Trophoblast cell (in vitro differentiated cells and primary cell): ENCODE data around the gene NAP1L3. TPM values are rescaled to one million over a fixed set of nuclear protein-coding genes. Genes with fewer than 3 reads are reported as not detected.

Experiments used
- DNase-seq, 2 donors: peaks; one replicate each; pipeline ENCODE4 v3.0.0-alpha.2; 2016
- H2AFZ ChIP-seq: 2 replicates; pipeline ENCODE4 v1.6.1; 2013; ENCODE audit warnings: low read length, moderate library complexity, mild to moderate bottlenecking; ENCODE audit not compliant: insufficient read depth, poor library complexity
- H2AK5ac ChIP-seq: 2 replicates; pipeline ENCODE4 v1.6.1; 2013; ENCODE audit warnings: mild to moderate bottlenecking, low read length
- H2BK120ac ChIP-seq: 2 replicates; pipeline ENCODE4 v1.6.1; 2013; ENCODE audit warnings: low read length, mild to moderate bottlenecking, moderate library complexity; ENCODE audit not compliant: insufficient read depth, poor library complexity
- H2BK12ac ChIP-seq: 2 replicates; pipeline ENCODE4 v1.6.1; 2013; ENCODE audit warnings: mild to moderate bottlenecking, low read length, moderate library complexity
- H2BK5ac ChIP-seq: 2 replicates; pipeline ENCODE4 v1.6.1; 2013; ENCODE audit warnings: low read length, low read depth, moderate library complexity, mild to moderate bottlenecking; ENCODE audit not compliant: poor library complexity
- H3K14ac ChIP-seq: 2 replicates; pipeline ENCODE4 v1.6.1; 2013; ENCODE audit warnings: mild to moderate bottlenecking, low read length
- H3K18ac ChIP-seq: 2 replicates; pipeline ENCODE4 v1.6.1; 2013; ENCODE audit warnings: mild to moderate bottlenecking, low read length
- H3K23ac ChIP-seq: 2 replicates; pipeline ENCODE4 v1.6.1; 2013; ENCODE audit warnings: low read length
- H3K27ac ChIP-seq: 2 replicates; pipeline ENCODE4 v1.5.1; 2013; ENCODE audit warnings: low read depth, mild to moderate bottlenecking, inconsistent platforms, low read length, moderate library complexity
- H3K27me3 ChIP-seq: 2 replicates; pipeline ENCODE4 v1.6.1; 2013; ENCODE audit warnings: inconsistent platforms, mild to moderate bottlenecking, low read length, moderate library complexity; ENCODE audit not compliant: insufficient read depth
- H3K36me3 ChIP-seq, 2 experiments: 1 replicate in 1 of 2; 2 replicates in 1 of 2; pipeline ENCODE4 v1.6.1; 2013; ENCODE audit warnings: low read length in 2 of 2, mild to moderate bottlenecking in 2 of 2, moderate library complexity in 1 of 2; ENCODE audit not compliant: insufficient read depth in 2 of 2, control insufficient read depth in 1 of 2
- H3K4ac ChIP-seq: 2 replicates; pipeline ENCODE4 v1.6.1; 2013; ENCODE audit warnings: low read depth, mild to moderate bottlenecking, low read length, moderate library complexity
- H3K4me1 ChIP-seq, 2 experiments: 1 replicate in 1 of 2; 2 replicates in 1 of 2; pipeline ENCODE4 v1.6.1; 2013; ENCODE audit warnings: low read length in 2 of 2, mild to moderate bottlenecking in 2 of 2, moderate library complexity in 1 of 2; ENCODE audit not compliant: insufficient read depth in 2 of 2, control insufficient read depth in 1 of 2
- H3K4me2 ChIP-seq: 2 replicates; pipeline ENCODE4 v1.6.1; 2013; ENCODE audit warnings: inconsistent platforms, mild to moderate bottlenecking, low read length, moderate library complexity
- H3K4me3 ChIP-seq: 2 replicates; pipeline ENCODE4 v1.5.1; 2013; ENCODE audit warnings: mild to moderate bottlenecking, low read depth, low read length, inconsistent platforms
- H3K79me1 ChIP-seq: one replicate; pipeline ENCODE4 v1.6.1; 2013; ENCODE audit warnings: low read length
- H3K79me2 ChIP-seq: 2 replicates; pipeline ENCODE4 v1.6.1; 2013; ENCODE audit warnings: low read length, mild to moderate bottlenecking; ENCODE audit not compliant: control insufficient read depth, insufficient read depth, poor library complexity
- H3K9ac ChIP-seq: 2 replicates; pipeline ENCODE4 v1.6.1; 2013; ENCODE audit warnings: mild to moderate bottlenecking, low read length
- H3K9me3 ChIP-seq: 2 replicates; pipeline ENCODE4 v1.6.1; 2013; ENCODE audit warnings: low read depth, mild to moderate bottlenecking, control low read depth, inconsistent platforms, low read length; ENCODE audit not compliant: insufficient read depth
- H4K12ac ChIP-seq: 2 replicates; pipeline ENCODE4 v1.6.1; 2013; ENCODE audit warnings: low read depth, mild to moderate bottlenecking, low read length, moderate library complexity
- H4K8ac ChIP-seq: 2 replicates; pipeline ENCODE4 v1.6.1; 2013; ENCODE audit warnings: low read depth, mild to moderate bottlenecking, low read length, moderate library complexity
- H4K91ac ChIP-seq: one replicate; pipeline ENCODE4 v1.6.1; 2013; ENCODE audit warnings: low read depth, mild to moderate bottlenecking, low read length, moderate library complexity
- WGBS: extraction: QIAGEN DNeasy Blood & Tissue Kit; methylation state at CpG from one replicate; pipeline ENCODE4 v1.1.7; 2013; ENCODE audit warnings: missing lambda C conversion rate; ENCODE audit not compliant: insufficient read length, insufficient coverage; ENCODE audit errors: extremely low coverage; 5-methylcytosine and 5-hydroxymethylcytosine counted together
- polyA plus RNA-seq: library from polyadenylated mRNA; stranded (reverse); fragments of 200-250 nt; gene quantifications from 2 replicates; pipeline ENCODE4 v1.2.3, GENCODE V29; 2013

The NAP1L3 gene
- 3.1 and 3.3 TPM in 2 replicates for polyA plus RNA-seq

DNA sequence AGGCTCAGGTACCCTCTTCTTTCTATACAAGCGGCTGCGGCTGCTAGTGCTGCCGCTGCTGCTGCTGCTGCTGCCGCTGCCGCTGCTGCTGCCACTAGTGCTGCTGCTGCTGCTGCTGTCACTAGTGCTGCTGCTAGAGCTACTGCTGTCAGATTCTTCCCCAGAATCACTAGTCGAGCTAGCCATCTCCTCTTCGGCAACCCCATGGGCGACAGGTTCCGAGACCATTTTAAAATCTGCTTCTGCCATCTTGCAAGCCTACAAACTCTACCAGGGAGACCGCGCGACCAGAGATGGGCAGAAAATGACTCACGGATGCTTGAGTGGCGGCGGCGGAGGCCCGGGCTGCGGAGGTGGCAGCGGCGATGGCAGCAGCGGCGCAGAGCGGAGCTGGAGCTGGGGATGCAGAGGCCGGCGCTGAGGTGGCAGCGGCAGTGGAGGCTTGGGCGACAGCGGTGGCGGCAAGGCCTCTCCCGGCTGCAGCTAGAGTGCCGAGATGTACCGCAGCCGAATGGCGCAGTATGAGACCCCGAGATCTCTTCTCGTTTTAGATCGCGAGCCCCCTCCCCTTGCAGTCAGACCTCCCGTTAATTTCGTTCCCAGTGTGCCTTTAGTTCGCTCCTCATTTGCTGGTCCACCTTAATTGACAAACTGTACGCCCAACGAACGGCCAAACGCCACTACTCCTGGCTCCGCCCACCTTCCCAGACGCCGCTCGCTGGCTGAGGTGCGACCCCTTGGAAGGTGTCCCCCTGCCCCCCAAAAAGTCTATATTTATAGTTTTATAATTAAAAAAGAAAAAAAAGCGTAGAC, at the start of gene NAP1L3:
NAP1L3 (minus strand) TSS at position 523 of the 813 bp plus-strand sequence; CDS start at position 249, 274 bp downstream.
- H3K23ac ChIP-seq: no peak within 1 kb of the TSS
- no peak within 1 kb of the TSS for H2BK5ac ChIP-seq
- H3K4me2 ChIP-seq: peak within 1 kb of the TSS; percentile 74
- peaks cover 2% of the 10 kb centered on the region for H3K79me1 ChIP-seq
- peak within 1 kb of the TSS; percentile 25 for H2AFZ ChIP-seq
- H3K9ac ChIP-seq: peak within 1 kb of the TSS; percentile 64
- no peak within 1 kb of the TSS for H4K12ac ChIP-seq
- peak within 1 kb of the TSS; percentile 42 for H3K27ac ChIP-seq
- no peak within 1 kb of the TSS for H3K4ac ChIP-seq
- H2BK120ac ChIP-seq: no peak within 1 kb of the TSS
- H2AK5ac ChIP-seq: no peak within 1 kb of the TSS
- DNase-seq: peak; percentile 0 to 33
- H3K36me3 ChIP-seq: no peaks in the 10 kb centered on the region
- WGBS: no CpG with 5 or more reads among the region's 51 CpGs
- no peak within 1 kb of the TSS for H2BK12ac ChIP-seq
- H3K27me3 ChIP-seq: no peaks in the 10 kb centered on the region
- H3K18ac ChIP-seq: no peak within 1 kb of the TSS
- peak within 1 kb of the TSS; percentile 58 for H4K8ac ChIP-seq
- H3K9me3 ChIP-seq: no peaks in the 10 kb centered on the region
- no peaks in the 10 kb centered on the region for H3K4me1 ChIP-seq
- H3K14ac ChIP-seq: no peak within 1 kb of the TSS
- peak within 1 kb of the TSS; percentile 91 for H3K4me3 ChIP-seq
- no peak within 1 kb of the TSS for H4K91ac ChIP-seq
- no peaks in the 10 kb centered on the region for H3K79me2 ChIP-seq

GRCh38 chrX:93711076-93711475, 37.7 kb upstream of the NAP1L3 start:
- Histone ChIP-seq H3K79me2 (no peaks in the 10 kb centered on the region), H3K27ac (no peak overlapping the region), H4K12ac (no peak overlapping the region), H3K23ac (no peak overlapping the region), H3K4me2 (no peak overlapping the region), H2BK12ac (no peak overlapping the region), H2BK120ac (no peak overlapping the region), H3K4ac (no peak overlapping the region), H3K14ac (no peak overlapping the region), H3K27me3 (no peaks in the 10 kb centered on the region), H2AFZ (no peak overlapping the region), H3K4me1 (no peaks in the 10 kb centered on the region), H3K9me3 (no peaks in the 10 kb centered on the region), H4K91ac (no peak overlapping the region), H3K79me1 (no peaks in the 10 kb centered on the region), H3K4me3 (no peak overlapping the region), H4K8ac (no peak overlapping the region), H2BK5ac (no peak overlapping the region), H3K9ac (no peak overlapping the region), H2AK5ac (no peak overlapping the region), H3K36me3 (no peaks in the 10 kb centered on the region), H3K18ac (no peak overlapping the region)
- DNase-seq: no peak
- WGBS: no CpG with 5 or more reads among the region's 4 CpGs

DNA sequence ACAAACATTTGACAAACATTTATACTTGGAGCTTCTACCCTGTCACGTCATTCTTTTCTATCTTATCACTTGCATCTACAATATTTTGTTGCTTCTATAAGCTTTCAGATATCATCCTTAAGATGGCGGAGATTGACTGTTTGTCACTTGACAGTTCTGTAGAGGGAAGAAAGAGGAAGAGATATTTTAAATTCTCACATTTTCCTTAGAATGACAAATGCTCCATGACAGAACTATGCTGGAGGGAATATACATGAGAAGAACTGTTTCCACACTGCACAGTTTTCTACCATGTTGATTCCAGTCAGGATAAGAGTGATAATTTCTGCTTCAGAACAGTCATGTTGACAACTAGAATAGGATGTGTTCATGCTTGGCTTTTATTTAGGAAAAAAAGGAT, 30.3 kb upstream of the NAP1L3 start:
- Histone ChIP-seq H3K27ac (no peak overlapping the region), H3K9me3 (no peaks in the 10 kb centered on the region), H2BK12ac (no peak overlapping the region), H3K14ac (no peak overlapping the region), H3K27me3 (no peaks in the 10 kb centered on the region), H2BK5ac (no peak overlapping the region), H4K12ac (no peak overlapping the region), H3K9ac (no peak overlapping the region), H4K8ac (no peak overlapping the region), H4K91ac (no peak overlapping the region), H2AFZ (no peak overlapping the region), H3K4me2 (no peak overlapping the region), H3K79me1 (no peaks in the 10 kb centered on the region), H3K4ac (no peak overlapping the region), H3K23ac (no peak overlapping the region), H2BK120ac (no peak overlapping the region), H3K36me3 (no peaks in the 10 kb centered on the region), H3K18ac (no peak overlapping the region), H3K4me1 (no peaks in the 10 kb centered on the region), H3K79me2 (no peaks in the 10 kb centered on the region), H2AK5ac (no peak overlapping the region), H3K4me3 (no peak overlapping the region)
- WGBS: no CpG with 5 or more reads among the region's 2 CpGs
- peak in 1 of 2 donors; percentile 21 for DNase-seq

DNA sequence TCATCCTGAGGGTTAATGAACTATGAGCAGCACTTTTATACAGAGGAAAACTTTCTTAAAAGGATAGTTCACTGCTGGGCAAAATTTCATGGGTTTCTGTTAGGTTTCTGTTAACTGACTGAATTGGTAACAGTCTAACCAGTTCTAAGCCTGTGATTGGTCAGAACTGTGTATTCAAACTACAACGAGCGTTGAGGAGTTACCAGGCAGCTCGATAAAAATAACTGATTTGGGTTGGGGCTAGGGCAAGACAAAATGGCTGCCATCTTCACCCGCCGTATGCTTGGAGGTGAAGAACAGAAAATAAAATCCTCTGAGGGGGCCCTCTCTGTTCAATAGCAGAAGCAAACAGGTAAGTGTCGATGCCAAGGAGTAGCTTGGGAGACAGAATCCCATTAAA, 22.6 kb upstream of the NAP1L3 start:
- no peak overlapping the region for H3K4me3 ChIP-seq
- H4K12ac ChIP-seq: no peak overlapping the region
- H3K79me2 ChIP-seq: no peaks in the 10 kb centered on the region
- no CpG with 5 or more reads among the region's 6 CpGs for WGBS
- H3K4ac ChIP-seq: no peak overlapping the region
- H3K23ac ChIP-seq: no peak overlapping the region
- no peak overlapping the region for H2BK12ac ChIP-seq
- no peak overlapping the region for H3K18ac ChIP-seq
- H2BK5ac ChIP-seq: no peak overlapping the region
- no peaks in the 10 kb centered on the region for H3K27me3 ChIP-seq
- no peak overlapping the region for H2AK5ac ChIP-seq
- no peak overlapping the region for H4K8ac ChIP-seq
- no peak overlapping the region for H3K14ac ChIP-seq
- no peaks in the 10 kb centered on the region for H3K79me1 ChIP-seq
- H2AFZ ChIP-seq: no peak overlapping the region
- no peak overlapping the region for H3K4me2 ChIP-seq
- H4K91ac ChIP-seq: no peak overlapping the region
- H3K9ac ChIP-seq: no peak overlapping the region
- no peaks in the 10 kb centered on the region for H3K36me3 ChIP-seq
- H3K4me1 ChIP-seq: no peaks in the 10 kb centered on the region
- DNase-seq: no peak
- no peak overlapping the region for H3K27ac ChIP-seq
- no peaks in the 10 kb centered on the region for H3K9me3 ChIP-seq
- H2BK120ac ChIP-seq: no peak overlapping the region
